ENCODE measurements around the gene SNAPC2. TPM values are rescaled to one million over a fixed set of nuclear protein-coding genes. Genes with fewer than 3 reads are reported as not detected.

Gene SNAPC2, protein sequence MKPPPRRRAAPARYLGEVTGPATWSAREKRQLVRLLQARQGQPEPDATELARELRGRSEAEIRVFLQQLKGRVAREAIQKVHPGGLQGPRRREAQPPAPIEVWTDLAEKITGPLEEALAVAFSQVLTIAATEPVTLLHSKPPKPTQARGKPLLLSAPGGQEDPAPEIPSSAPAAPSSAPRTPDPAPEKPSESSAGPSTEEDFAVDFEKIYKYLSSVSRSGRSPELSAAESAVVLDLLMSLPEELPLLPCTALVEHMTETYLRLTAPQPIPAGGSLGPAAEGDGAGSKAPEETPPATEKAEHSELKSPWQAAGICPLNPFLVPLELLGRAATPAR
- total RNA-seq (12.1 TPM), polyA plus RNA-seq (10 to 100 TPM; 14.3 to 22.1 (median 17.2) TPM)

DNA sequence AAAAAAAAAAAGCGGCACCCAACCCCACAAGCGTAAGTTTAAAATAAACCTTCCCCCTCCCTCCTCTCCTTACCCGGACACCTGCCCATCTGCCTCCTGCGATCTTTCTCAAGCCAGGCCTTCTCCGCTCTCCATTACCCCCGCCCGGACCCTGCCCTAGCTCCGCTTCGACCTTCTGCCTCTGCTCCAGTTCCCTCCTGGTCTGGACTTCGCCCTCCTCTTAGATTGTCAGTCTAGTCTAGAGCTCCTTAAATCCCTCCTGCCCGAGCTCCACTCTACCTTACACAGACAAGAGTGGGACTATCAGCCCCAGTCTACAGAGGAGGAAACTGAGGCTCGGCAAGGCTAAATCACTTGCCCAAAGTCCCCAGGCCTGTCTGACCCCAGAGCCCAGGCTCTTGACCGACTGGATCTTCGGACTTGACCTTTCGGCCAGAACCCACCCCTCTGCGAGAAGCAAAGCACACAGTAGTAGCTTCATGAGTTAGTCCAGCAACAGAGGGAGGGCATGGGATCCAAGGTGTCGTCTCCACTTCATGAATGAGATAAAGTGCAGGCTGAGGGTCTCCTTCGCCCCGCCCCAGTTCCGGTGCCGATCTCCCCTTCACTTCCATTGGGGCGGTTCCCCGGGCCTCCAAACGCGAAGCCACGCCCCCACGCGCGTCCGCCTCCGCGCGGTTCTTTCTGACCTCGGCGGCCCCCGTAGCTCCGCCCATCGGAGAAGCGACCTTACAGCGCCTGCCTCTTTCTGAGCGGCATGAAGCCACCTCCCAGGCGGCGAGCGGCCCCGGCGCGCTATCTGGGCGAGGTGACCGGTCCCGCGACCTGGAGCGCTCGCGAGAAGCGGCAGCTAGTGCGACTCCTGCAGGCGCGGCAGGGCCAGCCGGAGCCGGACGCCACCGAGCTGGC, at the start of gene SNAPC2:
SNAPC2 (plus strand) TSS at position 729 of the 909 bp plus-strand sequence; CDS start at position 758, 29 bp downstream.
- H3K4me3 ChIP-seq (ENCODE audit: low read depth, low read length): peak within 1 kb of the TSS; percentile 79
- peak; percentile 90 to 98 (median 97) for DNase-seq
- Mint-ChIP-seq H3K27me3 (peaks cover 37% of the 10 kb centered on the region), H3K4me1 (peaks cover 0 to 57% (median 20%) of the 10 kb centered on the region in 4 donors), H3K4me3 (peak within 1 kb of the TSS; percentile 89 to 96 (median 94)), H3K27ac (peak within 1 kb of the TSS; percentile 91 to 94 (median 93)), H3K9me3 (peaks cover 0 to 2% (median 0%) of the 10 kb centered on the region in 7 donors), H3K36me3 (peaks cover 4% of the 10 kb centered on the region)
- peak within 1 kb of the TSS; percentile 78 for H3K27ac ChIP-seq (ENCODE audit: insufficient read depth, low read length, poor library complexity, severe bottlenecking)
- H3K36me3 ChIP-seq (ENCODE audit: control insufficient read depth, insufficient read depth, low read length): no peaks in the 10 kb centered on the region
- H3K27me3 ChIP-seq (ENCODE audit: control insufficient read depth, insufficient read depth, low read length): peaks cover 11% of the 10 kb centered on the region
- H3K9me3 ChIP-seq (ENCODE audit: control insufficient read depth in 2 of 2, low read length in 2 of 2): no peaks in the 10 kb centered on the region
- ATAC-seq (ENCODE audit: low read depth in 2 of 2): peak; percentile 63 to 65
- H3K4me1 ChIP-seq (ENCODE audit: control insufficient read depth, insufficient read depth, low read length, poor library complexity, severe bottlenecking): peaks cover 53% of the 10 kb centered on the region

DNA sequence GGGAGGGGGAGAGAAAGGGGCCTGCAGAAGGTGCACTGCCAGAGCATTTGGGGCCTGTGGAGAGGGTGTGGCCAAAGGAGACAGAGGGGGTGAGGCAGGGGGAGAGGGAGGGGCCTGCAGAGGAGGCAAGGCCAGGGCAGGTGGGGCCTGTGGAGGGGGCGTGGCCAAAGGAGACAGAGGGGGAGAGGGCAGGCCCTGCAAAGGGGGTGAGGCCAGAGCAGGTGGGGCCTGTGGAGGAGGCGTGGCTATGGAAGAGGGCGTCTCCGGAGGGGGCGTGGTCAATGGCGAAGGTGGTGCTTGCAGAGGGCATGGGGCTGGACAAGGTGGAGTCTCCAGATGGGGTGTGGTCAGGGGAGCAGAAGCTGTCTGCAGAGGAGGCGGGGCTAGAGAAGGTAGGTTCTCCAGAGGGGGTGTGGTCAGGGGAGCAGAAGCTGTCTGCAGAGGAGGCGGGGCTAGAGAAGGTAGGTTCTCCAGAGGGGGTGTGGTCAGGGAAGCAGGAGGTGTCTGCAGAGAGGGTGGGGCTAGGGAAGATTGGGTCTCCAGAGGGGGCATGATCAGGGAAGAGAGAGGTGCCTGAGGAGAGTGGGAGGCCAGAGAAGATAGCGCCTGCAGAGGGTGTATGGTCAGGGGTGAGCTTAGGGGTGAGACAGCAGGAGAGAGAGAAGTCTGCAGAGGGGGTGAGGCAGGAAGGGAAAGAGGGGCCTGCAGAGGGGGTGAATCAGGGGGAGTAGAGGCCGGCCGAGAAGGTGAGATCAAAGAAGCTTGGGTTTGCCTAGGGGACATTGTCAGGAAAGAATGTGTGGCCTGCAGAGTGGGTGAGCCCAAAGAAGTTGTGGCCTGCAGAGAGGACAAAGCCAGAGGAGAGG, 49.3 kb upstream of the SNAPC2 start:
- Mint-ChIP-seq H3K36me3 (no peaks in the 10 kb centered on the region), H3K27ac (no peak overlapping the region), H3K4me3 (peak overlapping the region; percentile 16 to 85 (median 62)), H3K4me1 (peaks cover 0 to 46% (median 9%) of the 10 kb centered on the region in 4 donors), H3K27me3 (peaks cover 39% of the 10 kb centered on the region), H3K9me3 (peaks cover 0 to 2% (median 0%) of the 10 kb centered on the region in 7 donors)
- ATAC-seq (ENCODE audit: low read depth in 2 of 2) (no peak), DNase-seq (peak; percentile 42 to 50 (median 45))
- Histone ChIP-seq H3K4me1 (ENCODE audit: control insufficient read depth, insufficient read depth, low read length, poor library complexity, severe bottlenecking) (peaks cover 57% of the 10 kb centered on the region), H3K4me3 (ENCODE audit: low read depth, low read length) (no peak overlapping the region), H3K27ac (ENCODE audit: insufficient read depth, low read length, poor library complexity, severe bottlenecking) (no peak overlapping the region), H3K27me3 (ENCODE audit: control insufficient read depth, insufficient read depth, low read length) (peaks cover 4% of the 10 kb centered on the region), H3K36me3 (ENCODE audit: control insufficient read depth, insufficient read depth, low read length) (no peaks in the 10 kb centered on the region), H3K9me3 (ENCODE audit: control insufficient read depth in 2 of 2, low read length in 2 of 2) (no peaks in the 10 kb centered on the region)

- Mint-ChIP-seq H3K27ac (peak overlapping the region in 1 of 3 donors; percentile 56), H3K36me3 (no peaks in the 10 kb centered on the region), H3K27me3 (peaks cover 46% of the 10 kb centered on the region), H3K9me3 (peaks cover 0 to 3% (median 0%) of the 10 kb centered on the region in 7 donors), H3K4me3 (peak overlapping the region; percentile 54 to 85 (median 74)), H3K4me1 (peaks cover 0 to 48% (median 9%) of the 10 kb centered on the region in 4 donors)
- Histone ChIP-seq H3K27me3 (ENCODE audit: control insufficient read depth, insufficient read depth, low read length) (peaks cover 4% of the 10 kb centered on the region), H3K4me1 (ENCODE audit: control insufficient read depth, insufficient read depth, low read length, poor library complexity, severe bottlenecking) (peaks cover 57% of the 10 kb centered on the region), H3K4me3 (ENCODE audit: low read depth, low read length) (no peak overlapping the region), H3K9me3 (ENCODE audit: control insufficient read depth in 2 of 2, low read length in 2 of 2) (no peaks in the 10 kb centered on the region), H3K36me3 (ENCODE audit: control insufficient read depth, insufficient read depth, low read length) (no peaks in the 10 kb centered on the region), H3K27ac (ENCODE audit: insufficient read depth, low read length, poor library complexity, severe bottlenecking) (no peak overlapping the region)
- ATAC-seq (ENCODE audit: low read depth in 2 of 2) (no peak), DNase-seq (peak; percentile 68 to 80 (median 79))
Measured at GRCh38 chr19:7871437-7872305, 48.5 kb upstream of the SNAPC2 start.

- Histone ChIP-seq H3K9me3 (ENCODE audit: control insufficient read depth in 2 of 2, low read length in 2 of 2) (no peaks in the 10 kb centered on the region), H3K27ac (ENCODE audit: insufficient read depth, low read length, poor library complexity, severe bottlenecking) (no peak overlapping the region), H3K36me3 (ENCODE audit: control insufficient read depth, insufficient read depth, low read length) (no peaks in the 10 kb centered on the region), H3K27me3 (ENCODE audit: control insufficient read depth, insufficient read depth, low read length) (peaks cover 4% of the 10 kb centered on the region), H3K4me1 (ENCODE audit: control insufficient read depth, insufficient read depth, low read length, poor library complexity, severe bottlenecking) (peaks cover 57% of the 10 kb centered on the region), H3K4me3 (ENCODE audit: low read depth, low read length) (no peak overlapping the region)
- peaks cover 0 to 3% (median 0%) of the 10 kb centered on the region in 7 donors for H3K9me3 Mint-ChIP-seq
- DNase-seq (no peak), ATAC-seq (ENCODE audit: low read depth in 2 of 2) (no peak)
- H3K27me3 Mint-ChIP-seq: peaks cover 46% of the 10 kb centered on the region
- H3K36me3 Mint-ChIP-seq: no peaks in the 10 kb centered on the region
- peaks cover 0 to 43% (median 9%) of the 10 kb centered on the region in 4 donors for H3K4me1 Mint-ChIP-seq
- H3K27ac Mint-ChIP-seq: no peak overlapping the region
- H3K4me3 Mint-ChIP-seq: peak overlapping the region in 3 of 4 donors; percentile 54 to 85 (median 79)
Measured at GRCh38 chr19:7872306-7873204, 47.6 kb upstream of the SNAPC2 start.

- Histone ChIP-seq H3K36me3 (ENCODE audit: control insufficient read depth, insufficient read depth, low read length) (no peaks in the 10 kb centered on the region), H3K4me3 (ENCODE audit: low read depth, low read length) (no peak overlapping the region), H3K27me3 (ENCODE audit: control insufficient read depth, insufficient read depth, low read length) (peaks cover 4% of the 10 kb centered on the region), H3K4me1 (ENCODE audit: control insufficient read depth, insufficient read depth, low read length, poor library complexity, severe bottlenecking) (peaks cover 53% of the 10 kb centered on the region), H3K9me3 (ENCODE audit: control insufficient read depth in 2 of 2, low read length in 2 of 2) (no peaks in the 10 kb centered on the region), H3K27ac (ENCODE audit: insufficient read depth, low read length, poor library complexity, severe bottlenecking) (no peak overlapping the region)
- Mint-ChIP-seq H3K4me1 (peaks cover 0 to 39% (median 9%) of the 10 kb centered on the region in 4 donors), H3K27ac (no peak overlapping the region), H3K27me3 (peaks cover 43% of the 10 kb centered on the region), H3K4me3 (peak overlapping the region in 2 of 4 donors; percentile 77 to 84), H3K36me3 (no peaks in the 10 kb centered on the region), H3K9me3 (peaks cover 0 to 3% (median 0%) of the 10 kb centered on the region in 7 donors)
- DNase-seq (no peak), ATAC-seq (ENCODE audit: low read depth in 2 of 2) (no peak)
Measured at GRCh38 chr19:7873304-7874075, 46.6 kb upstream of the SNAPC2 start.

Measured in CD4-positive, CD25-positive, alpha-beta regulatory T cell (primary cell).